Astrocyte (in vitro differentiated cells and primary cell): ENCODE measurements around the gene ACER1. TPM values are rescaled to one million over a fixed set of nuclear protein-coding genes. Genes with fewer than 3 reads are reported as not detected.
"Not testable (repeated sequence)": the region's sequence is repeated elsewhere in the genome, so short reads cannot be mapped to it uniquely, and the experiment has no call there.

Experiments
- DNase-seq: peaks from one replicate; pipeline ENCODE4 v3.0.0-alpha.2; 2010; ENCODE audit warnings: low read depth
- FAIRE-seq: peaks from 2 replicates; lab custom pipeline; 2011; peaks lifted over from hg19 to GRCh38; lab: Jason Lieb, UNC
- H2AFZ ChIP-seq: 2 replicates; pipeline ENCODE4 v1.6.0; 2012; ENCODE audit warnings: low read depth, low read length, inconsistent platforms
- H3K27ac ChIP-seq: 2 replicates; pipeline ENCODE4 v1.5.1; 2011; ENCODE audit warnings: low read depth, low read length, inconsistent platforms
- H3K27me3 ChIP-seq: 2 replicates; pipeline ENCODE4 v1.6.0; 2011; ENCODE audit warnings: low read length, inconsistent platforms; ENCODE audit not compliant: insufficient read depth
- H3K36me3 ChIP-seq: 2 replicates; pipeline ENCODE4 v1.5.1; 2011; ENCODE audit warnings: low read length, inconsistent platforms; ENCODE audit not compliant: insufficient read depth
- H3K4me1 ChIP-seq: 2 replicates; pipeline ENCODE4 v1.5.1; 2011; ENCODE audit warnings: low read length, inconsistent platforms; ENCODE audit not compliant: insufficient read depth
- H3K4me2 ChIP-seq: 2 replicates; pipeline ENCODE4 v1.6.0; 2012; ENCODE audit warnings: low read length, inconsistent platforms
- H3K4me3 ChIP-seq: 2 replicates; pipeline ENCODE4 v1.5.1; 2011; ENCODE audit warnings: low read depth, mild to moderate bottlenecking, low read length, inconsistent platforms; ENCODE audit not compliant: insufficient read depth
- H3K79me2 ChIP-seq: 2 replicates; pipeline ENCODE4 v1.6.0; 2012; ENCODE audit warnings: mild to moderate bottlenecking, low read length, inconsistent platforms; ENCODE audit not compliant: insufficient read depth
- H3K9ac ChIP-seq: 2 replicates; pipeline ENCODE4 v1.6.0; 2012; ENCODE audit warnings: mild to moderate bottlenecking, low read length, inconsistent platforms
- H3K9me3 ChIP-seq: 2 replicates; pipeline ENCODE4 v1.5.1; 2012; ENCODE audit warnings: low read depth, mild to moderate bottlenecking, low read length, inconsistent platforms; ENCODE audit not compliant: insufficient read depth
- H4K20me1 ChIP-seq: 2 replicates; pipeline ENCODE4 v1.6.0; 2012; ENCODE audit warnings: low read length, inconsistent platforms; ENCODE audit not compliant: insufficient read depth
- H3K27ac Mint-ChIP-seq: one replicate; pipeline ENCODE4 v1.8.0; 2021; ENCODE audit warnings: mild to moderate bottlenecking, mixed read lengths; ENCODE audit not compliant: unreplicated experiment
- H3K27me3 Mint-ChIP-seq: one replicate; pipeline ENCODE4 v1.8.0; 2021; ENCODE audit warnings: low read depth, mixed read lengths; ENCODE audit not compliant: unreplicated experiment
- H3K36me3 Mint-ChIP-seq: one replicate; pipeline ENCODE4 v1.8.0; 2021; ENCODE audit warnings: low read depth, mixed read lengths; ENCODE audit not compliant: unreplicated experiment
- H3K4me1 Mint-ChIP-seq: one replicate; pipeline ENCODE4 v1.8.0; 2021; ENCODE audit warnings: low read depth, mixed read lengths; ENCODE audit not compliant: unreplicated experiment
- H3K4me3 Mint-ChIP-seq: one replicate; pipeline ENCODE4 v1.8.0; 2021; ENCODE audit warnings: mild to moderate bottlenecking, moderate library complexity, mixed read lengths; ENCODE audit not compliant: unreplicated experiment
- H3K9me3 Mint-ChIP-seq: one replicate; pipeline ENCODE4 v1.8.0; 2021; ENCODE audit warnings: mild to moderate bottlenecking, mixed read lengths; ENCODE audit not compliant: unreplicated experiment
- CTCF ChIP-seq: IDR thresholded peaks from 2 replicates; pipeline ENCODE4 v1.5.1; 2011; ENCODE audit warnings: low read depth, mild to moderate bottlenecking, inconsistent platforms, low read length, moderate library complexity; ENCODE audit not compliant: insufficient read depth
- EZH2 ChIP-seq: IDR thresholded peaks from 2 replicates; pipeline ENCODE4 v1.6.1; 2012; ENCODE audit warnings: mild to moderate bottlenecking, low read length, inconsistent platforms; ENCODE audit not compliant: insufficient read depth
- total RNA-seq: library from RNA; stranded (reverse); gene quantifications from 2 replicates; pipeline ENCODE4 v1.2.1, GENCODE V29; 2021

ACER1 gene
- total RNA-seq, 1 donor from 2014 or later, result not detected

- not testable (repeated sequence) for H3K27ac Mint-ChIP-seq, DNase-seq, H3K4me2 ChIP-seq, FAIRE-seq, H3K27me3 ChIP-seq, H2AFZ ChIP-seq, H3K9me3 Mint-ChIP-seq, H3K4me1 Mint-ChIP-seq, H3K36me3 ChIP-seq, H3K27ac ChIP-seq, H3K9ac ChIP-seq, H3K4me3 Mint-ChIP-seq, H3K4me3 ChIP-seq, H4K20me1 ChIP-seq, H3K36me3 Mint-ChIP-seq, H3K27me3 Mint-ChIP-seq, H3K9me3 ChIP-seq, H3K4me1 ChIP-seq
- peaks cover 17% of the 10 kb centered on the region for H3K79me2 ChIP-seq
Measured at GRCh38 chr19:6360445-6360844, 27.0 kb upstream of the ACER1 start.

- H3K4me2 ChIP-seq, result no peak overlapping the region
- Mint-ChIP-seq H3K27ac (no peak overlapping the region), H3K27me3 (no peaks in the 10 kb centered on the region), H3K4me3 (peak overlapping the region; percentile 63), H3K36me3 (peaks cover 5% of the 10 kb centered on the region), H3K9me3 (no peaks in the 10 kb centered on the region), H3K4me1 (no peaks in the 10 kb centered on the region)
- no peak overlapping the region for H3K27ac ChIP-seq
- H3K9me3 ChIP-seq, result no peaks in the 10 kb centered on the region
- no peaks in the 10 kb centered on the region for H3K36me3 ChIP-seq
- peaks cover 17% of the 10 kb centered on the region for H3K79me2 ChIP-seq
- no peak for FAIRE-seq
- H2AFZ ChIP-seq, result no peak overlapping the region
- no peak for DNase-seq
- no peaks in the 10 kb centered on the region for H3K27me3 ChIP-seq
- H4K20me1 ChIP-seq, result no peaks in the 10 kb centered on the region
- no peak for TF ChIP-seq CTCF
- TF ChIP-seq EZH2, result no peak
- no peak overlapping the region for H3K9ac ChIP-seq
- H3K4me3 ChIP-seq, result no peak overlapping the region
- peaks cover 4% of the 10 kb centered on the region for H3K4me1 ChIP-seq
Measured at GRCh38 chr19:6359568-6360341, 26.3 kb upstream of the ACER1 start.

GRCh38 chr19:6358003-6358402 lies 24.6 kb upstream of the ACER1 start:
- Histone ChIP-seq H3K4me1 (peaks cover 4% of the 10 kb centered on the region), H3K27ac (no peak overlapping the region), H3K4me2 (no peak overlapping the region), H3K79me2 (peaks cover 12% of the 10 kb centered on the region), H3K9ac (no peak overlapping the region), H3K4me3 (no peak overlapping the region), H3K27me3 (no peaks in the 10 kb centered on the region), H3K36me3 (no peaks in the 10 kb centered on the region), H3K9me3 (no peaks in the 10 kb centered on the region), H4K20me1 (no peaks in the 10 kb centered on the region), H2AFZ (no peak overlapping the region)
- Mint-ChIP-seq H3K4me3 (no peak overlapping the region), H3K27ac (no peak overlapping the region), H3K36me3 (no peaks in the 10 kb centered on the region), H3K4me1 (no peaks in the 10 kb centered on the region), H3K27me3 (no peaks in the 10 kb centered on the region), H3K9me3 (no peaks in the 10 kb centered on the region)
- DNase-seq, result no peak
- no peak for TF ChIP-seq EZH2
- TF ChIP-seq CTCF, result no peak
- no peak for FAIRE-seq
